ENCODE data around the gene ICAM5. TPM values are rescaled to one million over a fixed set of nuclear protein-coding genes. Genes with fewer than 3 reads are reported as not detected.

Gene ICAM5
- total RNA-seq, 1 donor from 2014 or later = 3.8 TPM

DNA sequence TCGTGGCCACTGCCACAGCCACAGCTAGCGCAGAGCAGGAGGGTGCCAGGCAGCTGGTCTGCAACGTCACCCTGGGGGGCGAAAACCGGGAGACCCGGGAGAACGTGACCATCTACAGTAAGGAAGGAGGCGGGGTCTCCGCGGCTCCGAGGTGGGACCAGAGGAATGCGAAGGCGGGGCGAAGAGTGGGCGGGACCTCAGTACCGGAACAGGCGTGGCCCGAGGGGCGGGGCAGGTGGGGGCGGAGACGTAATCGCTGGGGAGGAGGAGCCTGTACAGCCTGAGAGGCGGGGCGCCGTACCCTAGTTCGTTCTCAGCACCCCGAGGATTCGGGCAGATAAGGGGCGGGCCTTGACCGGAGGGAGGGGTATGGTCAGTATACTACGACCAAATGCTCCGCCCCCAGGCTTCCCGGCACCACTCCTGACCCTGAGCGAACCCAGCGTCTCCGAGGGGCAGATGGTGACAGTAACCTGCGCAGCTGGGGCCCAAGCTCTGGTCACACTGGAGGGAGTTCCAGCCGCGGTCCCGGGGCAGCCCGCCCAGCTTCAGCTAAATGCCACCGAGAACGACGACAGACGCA lies 2.5 kb downstream of the ICAM5 start:
- H3K27me3 Mint-ChIP-seq = peaks cover 96% of the 10 kb centered on the region
- H3K4me3 Mint-ChIP-seq = peak overlapping the region; percentile 87
- peak overlapping the region; percentile 43 for H3K27ac Mint-ChIP-seq
- no peaks in the 10 kb centered on the region for H3K9me3 Mint-ChIP-seq
- no peaks in the 10 kb centered on the region for H3K36me3 Mint-ChIP-seq
- H3K4me1 Mint-ChIP-seq (ENCODE audit: unreplicated experiment) = peaks cover 26% of the 10 kb centered on the region
- TF ChIP-seq, protein P1, sequence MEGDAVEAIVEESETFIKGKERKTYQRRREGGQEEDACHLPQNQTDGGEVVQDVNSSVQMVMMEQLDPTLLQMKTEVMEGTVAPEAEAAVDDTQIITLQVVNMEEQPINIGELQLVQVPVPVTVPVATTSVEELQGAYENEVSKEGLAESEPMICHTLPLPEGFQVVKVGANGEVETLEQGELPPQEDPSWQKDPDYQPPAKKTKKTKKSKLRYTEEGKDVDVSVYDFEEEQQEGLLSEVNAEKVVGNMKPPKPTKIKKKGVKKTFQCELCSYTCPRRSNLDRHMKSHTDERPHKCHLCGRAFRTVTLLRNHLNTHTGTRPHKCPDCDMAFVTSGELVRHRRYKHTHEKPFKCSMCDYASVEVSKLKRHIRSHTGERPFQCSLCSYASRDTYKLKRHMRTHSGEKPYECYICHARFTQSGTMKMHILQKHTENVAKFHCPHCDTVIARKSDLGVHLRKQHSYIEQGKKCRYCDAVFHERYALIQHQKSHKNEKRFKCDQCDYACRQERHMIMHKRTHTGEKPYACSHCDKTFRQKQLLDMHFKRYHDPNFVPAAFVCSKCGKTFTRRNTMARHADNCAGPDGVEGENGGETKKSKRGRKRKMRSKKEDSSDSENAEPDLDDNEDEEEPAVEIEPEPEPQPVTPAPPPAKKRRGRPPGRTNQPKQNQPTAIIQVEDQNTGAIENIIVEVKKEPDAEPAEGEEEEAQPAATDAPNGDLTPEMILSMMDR (conservative IDR thresholded peaks at IDR 0.05) = no peak
- peak; percentile 89 for DNase-seq (ENCODE audit: extremely low spot score, unreplicated experiment)

DNA sequence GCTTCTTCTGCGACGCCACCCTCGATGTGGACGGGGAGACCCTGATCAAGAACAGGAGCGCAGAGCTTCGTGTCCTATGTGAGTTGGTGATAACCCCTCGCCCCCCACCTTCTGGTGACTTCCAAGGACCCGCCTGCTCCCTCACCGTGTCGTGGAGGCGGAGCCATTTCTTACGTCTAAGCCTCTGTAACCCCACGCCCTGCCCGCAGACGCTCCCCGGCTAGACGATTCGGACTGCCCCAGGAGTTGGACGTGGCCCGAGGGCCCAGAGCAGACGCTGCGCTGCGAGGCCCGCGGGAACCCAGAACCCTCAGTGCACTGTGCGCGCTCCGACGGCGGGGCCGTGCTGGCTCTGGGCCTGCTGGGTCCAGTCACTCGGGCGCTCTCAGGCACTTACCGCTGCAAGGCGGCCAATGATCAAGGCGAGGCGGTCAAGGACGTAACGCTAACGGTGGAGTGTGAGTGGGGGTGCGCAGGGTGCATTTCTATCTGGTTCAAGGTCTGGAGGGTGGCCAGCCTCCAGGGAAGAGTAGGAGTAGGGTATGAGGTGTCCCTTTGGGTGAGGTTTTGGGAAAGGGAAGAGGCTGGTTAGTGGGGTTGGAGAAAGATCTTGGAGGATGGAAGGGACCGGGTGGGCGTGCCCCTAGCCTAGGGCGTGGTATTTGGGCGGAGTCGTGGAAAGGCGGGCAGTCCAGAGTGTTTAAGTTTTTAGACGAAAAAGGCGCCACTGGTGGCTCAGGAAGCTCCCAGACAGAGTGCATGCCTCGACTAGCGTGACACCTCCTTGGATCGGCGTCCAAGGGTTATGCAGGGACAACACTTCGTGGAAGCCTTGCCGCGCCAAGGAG lies 3.3 kb downstream of the ICAM5 start:
- TF ChIP-seq, protein P1 (conservative IDR thresholded peaks at IDR 0.05) = no peak
- H3K4me1 Mint-ChIP-seq (ENCODE audit: unreplicated experiment) = peaks cover 26% of the 10 kb centered on the region
- H3K27me3 Mint-ChIP-seq = peaks cover 94% of the 10 kb centered on the region
- H3K36me3 Mint-ChIP-seq = no peaks in the 10 kb centered on the region
- DNase-seq (ENCODE audit: extremely low spot score, unreplicated experiment) = no peak
- H3K9me3 Mint-ChIP-seq = no peaks in the 10 kb centered on the region
- peak overlapping the region; percentile 87 for H3K4me3 Mint-ChIP-seq
- H3K27ac Mint-ChIP-seq = peak overlapping the region; percentile 66

DNA sequence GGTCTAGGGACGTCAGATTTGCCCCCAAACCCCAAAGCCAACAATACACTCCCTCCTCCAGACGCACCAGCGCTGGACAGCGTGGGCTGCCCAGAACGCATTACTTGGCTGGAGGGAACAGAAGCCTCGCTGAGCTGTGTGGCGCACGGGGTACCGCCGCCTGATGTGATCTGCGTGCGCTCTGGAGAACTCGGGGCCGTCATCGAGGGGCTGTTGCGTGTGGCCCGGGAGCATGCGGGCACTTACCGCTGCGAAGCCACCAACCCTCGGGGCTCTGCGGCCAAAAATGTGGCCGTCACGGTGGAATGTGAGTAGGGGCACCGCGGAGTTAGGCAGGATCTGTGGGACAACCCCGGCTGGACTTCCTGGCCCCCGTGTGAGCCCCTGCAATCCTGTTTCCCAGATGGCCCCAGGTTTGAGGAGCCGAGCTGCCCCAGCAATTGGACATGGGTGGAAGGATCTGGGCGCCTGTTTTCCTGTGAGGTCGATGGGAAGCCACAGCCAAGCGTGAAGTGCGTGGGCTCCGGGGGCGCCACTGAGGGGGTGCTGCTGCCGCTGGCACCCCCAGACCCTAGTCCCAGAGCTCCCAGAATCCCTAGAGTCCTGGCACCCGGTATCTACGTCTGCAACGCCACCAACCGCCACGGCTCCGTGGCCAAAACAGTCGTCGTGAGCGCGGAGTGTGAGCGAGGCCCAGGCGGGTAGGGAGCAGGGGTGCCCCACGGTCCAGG lies 4.0 kb downstream of the ICAM5 start:
- H3K27ac Mint-ChIP-seq = peak overlapping the region; percentile 66
- TF ChIP-seq, protein P1 (conservative IDR thresholded peaks at IDR 0.05) = no peak
- peaks cover 22% of the 10 kb centered on the region for H3K4me1 Mint-ChIP-seq (ENCODE audit: unreplicated experiment)
- no peaks in the 10 kb centered on the region for H3K9me3 Mint-ChIP-seq
- no peak overlapping the region for H3K4me3 Mint-ChIP-seq
- DNase-seq (ENCODE audit: extremely low spot score, unreplicated experiment) = no peak
- H3K36me3 Mint-ChIP-seq = no peaks in the 10 kb centered on the region
- peaks cover 86% of the 10 kb centered on the region for H3K27me3 Mint-ChIP-seq

DNA sequence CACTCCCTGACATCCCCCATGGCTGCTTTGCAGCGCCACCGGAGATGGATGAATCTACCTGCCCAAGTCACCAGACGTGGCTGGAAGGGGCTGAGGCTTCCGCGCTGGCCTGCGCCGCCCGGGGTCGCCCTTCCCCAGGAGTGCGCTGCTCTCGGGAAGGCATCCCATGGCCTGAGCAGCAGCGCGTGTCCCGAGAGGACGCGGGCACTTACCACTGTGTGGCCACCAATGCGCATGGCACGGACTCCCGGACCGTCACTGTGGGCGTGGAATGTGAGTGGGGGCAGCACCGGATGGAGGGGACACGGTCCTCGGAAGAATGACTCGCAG lies 4.6 kb downstream of the ICAM5 start:
- H3K27ac Mint-ChIP-seq = no peak overlapping the region
- TF ChIP-seq, protein P1 (conservative IDR thresholded peaks at IDR 0.05) = no peak
- no peaks in the 10 kb centered on the region for H3K36me3 Mint-ChIP-seq
- H3K4me1 Mint-ChIP-seq (ENCODE audit: unreplicated experiment) = peaks cover 21% of the 10 kb centered on the region
- no peak for DNase-seq (ENCODE audit: extremely low spot score, unreplicated experiment)
- no peaks in the 10 kb centered on the region for H3K9me3 Mint-ChIP-seq
- peaks cover 82% of the 10 kb centered on the region for H3K27me3 Mint-ChIP-seq
- no peak overlapping the region for H3K4me3 Mint-ChIP-seq

DNA sequence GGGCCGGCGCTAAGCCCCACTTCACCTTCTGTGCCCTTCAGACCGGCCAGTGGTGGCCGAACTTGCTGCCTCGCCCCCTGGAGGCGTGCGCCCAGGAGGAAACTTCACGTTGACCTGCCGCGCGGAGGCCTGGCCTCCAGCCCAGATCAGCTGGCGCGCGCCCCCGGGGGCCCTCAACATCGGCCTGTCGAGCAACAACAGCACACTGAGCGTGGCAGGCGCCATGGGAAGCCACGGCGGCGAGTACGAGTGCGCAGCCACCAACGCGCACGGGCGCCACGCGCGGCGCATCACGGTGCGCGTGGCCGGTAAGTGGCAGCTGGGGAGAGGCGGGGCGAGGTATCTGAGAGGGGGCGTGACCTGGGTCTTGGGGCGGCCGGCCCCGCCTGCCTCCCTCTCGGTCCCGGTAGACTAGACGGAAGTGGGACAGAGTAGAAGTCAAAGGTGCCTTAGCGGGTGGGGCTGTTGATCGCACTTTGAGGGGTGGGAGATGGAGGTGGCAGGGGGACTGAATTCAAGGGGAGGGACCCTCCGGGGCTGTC lies 5.6 kb downstream of the ICAM5 start:
- TF ChIP-seq, protein P1 (conservative IDR thresholded peaks at IDR 0.05) = no peak
- no peak for DNase-seq (ENCODE audit: extremely low spot score, unreplicated experiment)
- Mint-ChIP-seq H3K36me3 (no peaks in the 10 kb centered on the region), H3K9me3 (no peaks in the 10 kb centered on the region), H3K4me1 (ENCODE audit: unreplicated experiment) (peaks cover 18% of the 10 kb centered on the region), H3K27me3 (peaks cover 79% of the 10 kb centered on the region), H3K27ac (no peak overlapping the region), H3K4me3 (peak overlapping the region; percentile 67)
